HG03354 (cell line): Measurements from ENCODE around the gene MYO6.

Experiments
- ATAC-seq: cut with Tn5 transposase; IDR thresholded peaks from one replicate; pipeline ENCODE4 v1.9.1; 2021; ENCODE audit warnings: mild to moderate bottlenecking; ENCODE audit not compliant: unreplicated experiment, poor library complexity, severe bottlenecking

Gene MYO6

GRCh38 chr6:75818098-75818855, 69.2 kb downstream of the MYO6 start:
- no peak for ATAC-seq

- no peak for ATAC-seq
Observed at GRCh38 chr6:75819776-75820487, 70.9 kb downstream of the MYO6 start.

GRCh38 chr6:75824160-75824559, 75.1 kb downstream of the MYO6 start:
- ATAC-seq: peak; percentile 90

GRCh38 chr6:75827163-75827562, 78.1 kb downstream of the MYO6 start:
- no peak for ATAC-seq

GRCh38 chr6:75830959-75831885, 82.2 kb downstream of the MYO6 start:
- no peak for ATAC-seq

GRCh38 chr6:75834447-75834846, 85.4 kb downstream of the MYO6 start:
- ATAC-seq: no peak

- ATAC-seq: no peak
Observed at GRCh38 chr6:75842191-75842590, 93.2 kb downstream of the MYO6 start.

- no peak for ATAC-seq
Observed at GRCh38 chr6:75842732-75843131, 93.7 kb downstream of the MYO6 start.

GRCh38 chr6:75843396-75843795, 94.4 kb downstream of the MYO6 start:
- ATAC-seq: no peak

- ATAC-seq: no peak
Observed at GRCh38 chr6:75848274-75848673, 99.2 kb downstream of the MYO6 start.

GRCh38 chr6:75849329-75850025, 100.4 kb downstream of the MYO6 start:
- no peak for ATAC-seq

- ATAC-seq: no peak
Observed at GRCh38 chr6:75850026-75850833, 101.2 kb downstream of the MYO6 start.

GRCh38 chr6:75852721-75853120, 103.7 kb downstream of the MYO6 start:
- ATAC-seq: no peak

GRCh38 chr6:75853806-75854205, 104.8 kb downstream of the MYO6 start:
- ATAC-seq: no peak

GRCh38 chr6:75855052-75855451, 106.0 kb downstream of the MYO6 start:
- ATAC-seq: no peak

- no peak for ATAC-seq
Observed at GRCh38 chr6:75856902-75857301, 107.9 kb downstream of the MYO6 start.

GRCh38 chr6:75863001-75863400, 114.0 kb downstream of the MYO6 start:
- no peak for ATAC-seq

- ATAC-seq: no peak
Observed at GRCh38 chr6:75863784-75864183, 114.7 kb downstream of the MYO6 start.

- no peak for ATAC-seq
Observed at GRCh38 chr6:75864446-75864845, 115.4 kb downstream of the MYO6 start.
